GM20000 (cell line): ENCODE results near the gene ARL14EP.

Experiments
- DNase-seq: peaks from one replicate; pipeline ENCODE4 v3.0.0; 2012; ENCODE audit warnings: low spot score
- TF ChIP-seq, protein P1 (sequence below): IDR thresholded peaks from 2 replicates; pipeline ENCODE4 v1.5.1; 2012; ENCODE audit warnings: mild to moderate bottlenecking, control low read depth; ENCODE audit errors: extremely low read depth, missing control alignments

The ARL14EP gene

GRCh38 chr11:30326114-30326778 lies 3.3 kb downstream of the ARL14EP start:
- DNase-seq: no peak
- TF ChIP-seq, protein P1, sequence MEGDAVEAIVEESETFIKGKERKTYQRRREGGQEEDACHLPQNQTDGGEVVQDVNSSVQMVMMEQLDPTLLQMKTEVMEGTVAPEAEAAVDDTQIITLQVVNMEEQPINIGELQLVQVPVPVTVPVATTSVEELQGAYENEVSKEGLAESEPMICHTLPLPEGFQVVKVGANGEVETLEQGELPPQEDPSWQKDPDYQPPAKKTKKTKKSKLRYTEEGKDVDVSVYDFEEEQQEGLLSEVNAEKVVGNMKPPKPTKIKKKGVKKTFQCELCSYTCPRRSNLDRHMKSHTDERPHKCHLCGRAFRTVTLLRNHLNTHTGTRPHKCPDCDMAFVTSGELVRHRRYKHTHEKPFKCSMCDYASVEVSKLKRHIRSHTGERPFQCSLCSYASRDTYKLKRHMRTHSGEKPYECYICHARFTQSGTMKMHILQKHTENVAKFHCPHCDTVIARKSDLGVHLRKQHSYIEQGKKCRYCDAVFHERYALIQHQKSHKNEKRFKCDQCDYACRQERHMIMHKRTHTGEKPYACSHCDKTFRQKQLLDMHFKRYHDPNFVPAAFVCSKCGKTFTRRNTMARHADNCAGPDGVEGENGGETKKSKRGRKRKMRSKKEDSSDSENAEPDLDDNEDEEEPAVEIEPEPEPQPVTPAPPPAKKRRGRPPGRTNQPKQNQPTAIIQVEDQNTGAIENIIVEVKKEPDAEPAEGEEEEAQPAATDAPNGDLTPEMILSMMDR: no peak

- TF ChIP-seq, protein P1: no peak
- no peak for DNase-seq
Measured at GRCh38 chr11:30326906-30327305, 4.0 kb downstream of the ARL14EP start.

GRCh38 chr11:30328681-30329080 lies 5.8 kb downstream of the ARL14EP start:
- TF ChIP-seq, protein P1: no peak
- no peak for DNase-seq

GRCh38 chr11:30329150-30329940 lies 6.4 kb downstream of the ARL14EP start:
- no peak for DNase-seq
- TF ChIP-seq, protein P1: no peak

- TF ChIP-seq, protein P1: no peak
- DNase-seq: no peak
Measured at GRCh38 chr11:30333405-30333804, 10.5 kb downstream of the ARL14EP start.

GRCh38 chr11:30342736-30343166 lies 19.8 kb downstream of the ARL14EP start:
- DNase-seq: peak; percentile 57
- TF ChIP-seq, protein P1: no peak

GRCh38 chr11:30344085-30344484 lies 21.2 kb downstream of the ARL14EP start:
- TF ChIP-seq, protein P1: no peak
- DNase-seq: no peak
